Keratinocyte (primary cell): ENCODE measurements around the gene EBLN2.

Experiments used
- CTCF ChIP-seq, 3 experiments: IDR thresholded peaks in 1 of 3; conservative IDR thresholded peaks in 1 of 3; optimal IDR thresholded peaks in 1 of 3; 2 replicates in 2 of 3; 3 replicates in 1 of 3; pipeline versions ENCODE3 to v1.5.1; 2011; ENCODE audit warnings: low read length in 3 of 3, mild to moderate bottlenecking in 3 of 3, moderate library complexity in 2 of 3, control low read depth in 1 of 3, inconsistent platforms in 1 of 3; ENCODE audit not compliant: insufficient read depth in 2 of 3; ENCODE audit errors: extremely low read depth in 1 of 3
- EZH2 ChIP-seq: IDR thresholded peaks from one replicate; pipeline ENCODE4 v1.6.1; 2012; ENCODE audit warnings: inconsistent platforms, mild to moderate bottlenecking, low read length, moderate library complexity

GRCh38 chr3:73045391-73045790, 16.1 kb upstream of the EBLN2 start:
- TF ChIP-seq CTCF (optimal IDR thresholded peaks at IDR 0.05 in 1 of 3, IDR thresholded peaks at IDR 0.05 in 1 of 3, conservative IDR thresholded peaks at IDR 0.05 in 1 of 3; ENCODE audit: extremely low read depth in 1 of 3, insufficient read depth in 2 of 3, low read length in 3 of 3): no peak
- no peak for TF ChIP-seq EZH2
